ENCODE results near the gene GPC3. TPM values are rescaled to one million over a fixed set of nuclear protein-coding genes. Genes with fewer than 3 reads are reported as not detected.

The GPC3 gene
- total RNA-seq, 2 donors from 2014 or later: 0.66 to 1.4 TPM

DNA sequence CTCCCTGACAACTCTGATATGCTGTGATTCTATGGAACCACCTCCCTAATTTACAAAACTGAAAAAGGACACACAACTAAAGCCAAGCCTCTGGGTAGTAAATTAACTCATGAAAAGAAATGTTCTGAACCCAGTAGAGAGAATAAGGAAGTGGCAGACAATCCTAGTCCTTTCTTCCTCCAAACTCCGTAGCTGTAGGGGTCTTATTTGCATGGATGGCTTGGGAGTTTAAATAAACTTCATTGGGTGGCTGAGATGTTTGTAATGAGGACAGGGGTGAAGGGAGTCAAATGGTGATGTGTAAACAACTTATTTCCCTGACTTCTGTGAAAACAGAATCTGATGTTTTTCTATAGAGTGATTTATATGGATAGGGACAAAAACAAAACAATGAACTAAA is 59.3 kb downstream of the GPC3 start:
- Mint-ChIP-seq H3K27ac (no peak overlapping the region), H3K36me3 (peaks cover 0 to 7% of the 10 kb centered on the region in 2 donors), H3K9me3 (peaks cover 0 to 12% of the 10 kb centered on the region in 2 donors)
- no peak for ATAC-seq
- no peak for DNase-seq (ENCODE audit: low spot score in 2 of 2)

DNA sequence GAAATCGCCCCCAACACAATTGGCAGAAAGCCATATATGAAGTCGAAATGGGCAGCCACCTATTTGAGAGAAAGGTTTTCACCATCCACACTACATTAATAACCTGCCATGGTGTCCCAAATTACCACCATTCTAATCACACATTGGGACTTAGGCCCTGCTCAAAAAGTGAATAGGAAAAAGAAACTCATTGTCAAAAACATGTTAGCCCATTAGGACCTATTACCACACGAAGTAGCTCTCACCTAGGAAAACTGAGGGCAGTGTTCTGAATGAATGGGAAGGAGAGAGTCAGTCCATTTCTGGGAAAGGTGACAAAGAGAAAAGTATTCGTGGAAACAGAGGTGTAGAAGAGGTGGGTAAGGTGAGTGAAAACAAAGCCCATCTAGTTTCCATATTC is 60.8 kb downstream of the GPC3 start:
- no peak for DNase-seq (ENCODE audit: low spot score in 2 of 2)
- Mint-ChIP-seq H3K27ac (no peak overlapping the region), H3K9me3 (peaks cover 0 to 12% of the 10 kb centered on the region in 2 donors), H3K36me3 (peaks cover 0 to 7% of the 10 kb centered on the region in 2 donors)
- ATAC-seq: no peak

DNA sequence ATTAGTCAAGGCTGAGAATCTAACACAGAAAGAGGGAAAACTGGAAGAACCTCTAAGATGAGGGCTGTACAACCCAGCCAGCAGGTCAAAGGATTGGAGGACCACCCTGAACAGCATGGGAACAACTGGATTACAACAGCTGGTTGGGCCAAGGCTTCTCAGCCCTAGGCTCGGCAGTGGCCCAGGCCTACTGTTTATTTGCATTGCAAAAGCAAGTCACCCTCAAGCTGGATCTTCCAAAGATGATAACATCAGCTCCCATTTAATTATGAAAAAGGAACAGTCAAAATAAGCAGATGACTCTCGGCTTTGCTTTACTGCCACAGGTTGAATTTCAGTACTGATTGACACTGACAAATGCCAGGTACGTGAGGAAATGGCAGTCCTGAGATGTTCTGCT is 61.8 kb downstream of the GPC3 start:
- Mint-ChIP-seq H3K9me3 (peaks cover 0 to 12% of the 10 kb centered on the region in 2 donors), H3K36me3 (peaks cover 0 to 7% of the 10 kb centered on the region in 2 donors), H3K27ac (peak overlapping the region; percentile 60 to 86)
- DNase-seq (ENCODE audit: low spot score in 2 of 2): no peak
- no peak for ATAC-seq

DNA sequence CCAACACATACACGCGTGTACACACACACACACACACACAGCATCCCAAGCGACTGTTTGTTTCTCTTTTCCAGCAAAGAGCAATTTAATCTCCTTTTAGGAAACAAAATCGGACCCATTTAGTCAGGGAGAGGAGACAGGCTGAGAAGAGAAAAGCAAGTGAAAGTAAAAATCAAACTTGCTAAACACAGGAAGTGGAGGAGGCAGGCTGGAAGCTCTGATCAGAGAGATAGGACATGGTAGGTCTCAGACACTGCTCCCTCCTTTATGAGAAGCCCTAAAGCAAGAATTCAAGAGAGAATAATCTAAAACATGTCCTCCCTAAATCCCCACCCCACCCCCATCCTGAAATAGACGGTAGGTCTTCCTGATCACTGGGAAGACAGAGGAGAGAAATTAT is 62.3 kb downstream of the GPC3 start:
- peak overlapping the region; percentile 60 to 86 for H3K27ac Mint-ChIP-seq
- ATAC-seq: peak in 1 of 2 donors; percentile 65
- no peak for DNase-seq (ENCODE audit: low spot score in 2 of 2)
- H3K9me3 Mint-ChIP-seq: peaks cover 0 to 11% of the 10 kb centered on the region in 2 donors
- H3K36me3 Mint-ChIP-seq: peaks cover 0 to 7% of the 10 kb centered on the region in 2 donors

DNA sequence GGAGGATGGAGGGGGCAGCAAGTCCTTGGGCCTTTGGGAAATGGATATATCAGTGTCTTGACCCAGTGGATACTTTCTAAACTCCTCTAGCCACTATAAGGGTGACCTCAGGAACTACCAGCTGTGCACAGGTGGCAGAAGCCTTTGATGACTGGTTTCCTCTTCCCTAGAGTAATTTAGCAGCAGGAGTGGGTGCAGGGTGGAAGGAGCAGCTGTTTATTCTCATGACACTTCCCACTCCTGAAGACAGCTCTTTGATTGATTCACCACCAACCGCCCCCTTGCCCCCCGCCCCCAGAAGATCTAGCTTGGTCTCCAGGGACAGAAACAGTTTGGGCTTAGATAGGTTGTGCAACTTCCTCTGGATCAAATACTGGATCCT is 63.0 kb downstream of the GPC3 start:
- Mint-ChIP-seq H3K27ac (peak overlapping the region in 1 of 2 donors; percentile 86), H3K9me3 (peaks cover 0 to 9% of the 10 kb centered on the region in 2 donors), H3K36me3 (peaks cover 0 to 7% of the 10 kb centered on the region in 2 donors)
- DNase-seq (ENCODE audit: low spot score in 2 of 2) (no peak), ATAC-seq (peak in 1 of 2 donors; percentile 48)

DNA sequence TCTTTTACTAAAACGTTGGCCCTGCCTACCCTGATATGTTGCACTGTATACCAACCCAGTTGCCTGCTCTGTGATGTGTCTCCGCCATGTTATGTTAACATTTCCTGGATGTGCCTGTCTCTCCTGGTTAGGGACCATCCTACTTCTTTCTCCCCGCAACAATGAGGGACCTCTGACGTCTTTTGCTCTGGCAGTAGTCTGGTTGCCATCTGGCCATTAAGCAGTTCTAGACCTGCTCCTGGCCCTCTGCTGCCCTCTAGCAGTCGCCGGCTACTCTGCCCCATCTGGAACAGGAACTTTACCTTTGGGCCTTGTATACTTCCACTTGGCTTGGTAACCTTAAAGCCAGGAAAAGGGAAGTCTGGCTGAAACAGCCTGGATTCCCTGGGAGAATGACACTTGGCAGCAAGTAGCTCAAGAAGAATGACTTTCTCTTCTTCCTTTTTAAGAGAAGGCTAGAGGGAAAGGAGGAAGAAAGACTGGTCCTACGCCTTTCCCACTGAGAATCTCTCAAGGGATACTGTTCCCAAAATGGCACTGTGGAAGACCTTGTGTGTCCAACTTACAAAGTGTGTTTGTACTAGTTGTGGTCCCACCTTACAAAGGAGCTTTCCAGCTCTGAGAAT is 63.5 kb downstream of the GPC3 start:
- peak overlapping the region in 1 of 2 donors; percentile 86 for H3K27ac Mint-ChIP-seq
- ATAC-seq (peak in 1 of 2 donors; percentile 28), DNase-seq (ENCODE audit: low spot score in 2 of 2) (peak; percentile 19 to 51)
- H3K9me3 Mint-ChIP-seq: peaks cover 0 to 9% of the 10 kb centered on the region in 2 donors
- H3K36me3 Mint-ChIP-seq: peaks cover 0 to 7% of the 10 kb centered on the region in 2 donors

DNA sequence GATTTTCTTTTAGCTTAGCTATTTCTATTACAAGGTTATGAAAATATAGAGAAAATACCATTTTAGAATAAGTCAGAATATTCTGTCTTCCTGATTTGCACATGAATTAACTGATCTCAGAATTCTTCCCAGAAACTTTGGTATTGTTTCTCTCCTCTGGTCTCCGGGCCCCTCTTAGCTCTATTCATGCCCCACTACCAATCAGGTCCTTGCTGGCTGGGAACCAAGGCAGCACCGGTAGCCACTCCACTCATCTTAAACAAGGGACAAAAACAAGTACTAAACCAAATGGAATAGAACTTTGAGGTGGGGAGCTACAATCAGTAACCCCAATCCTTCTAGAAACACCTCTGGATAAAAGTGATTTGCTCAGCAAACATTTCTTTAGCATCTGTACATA is 64.3 kb downstream of the GPC3 start:
- ATAC-seq: no peak
- no peak for DNase-seq (ENCODE audit: low spot score in 2 of 2)
- H3K36me3 Mint-ChIP-seq: peaks cover 0 to 7% of the 10 kb centered on the region in 2 donors
- H3K9me3 Mint-ChIP-seq: peaks cover 0 to 9% of the 10 kb centered on the region in 2 donors
- H3K27ac Mint-ChIP-seq: no peak overlapping the region

DNA sequence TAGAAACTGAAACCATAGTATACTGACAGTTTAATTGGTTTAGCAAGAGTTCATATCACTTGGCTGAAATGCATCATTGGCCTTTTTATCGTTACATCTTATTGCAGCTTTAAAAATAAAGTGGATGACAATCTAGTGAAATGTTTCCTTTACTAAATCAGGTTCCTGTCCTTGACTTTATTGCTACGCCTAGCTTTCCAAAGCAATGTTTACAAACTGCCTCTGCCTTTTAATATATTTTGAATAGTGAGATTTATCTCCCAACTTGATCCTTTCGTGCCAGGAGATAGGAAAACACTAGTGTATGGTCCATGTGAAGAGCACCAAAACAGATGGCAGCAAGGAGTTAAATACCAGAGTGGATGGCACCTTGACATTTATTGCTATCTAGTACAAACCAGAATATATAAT is 67.0 kb downstream of the GPC3 start:
- no peak for ATAC-seq
- H3K36me3 Mint-ChIP-seq: peaks cover 0 to 7% of the 10 kb centered on the region in 2 donors
- no peak overlapping the region for H3K27ac Mint-ChIP-seq
- DNase-seq (ENCODE audit: low spot score in 2 of 2): no peak
- peaks cover 0 to 4% of the 10 kb centered on the region in 2 donors for H3K9me3 Mint-ChIP-seq

DNA sequence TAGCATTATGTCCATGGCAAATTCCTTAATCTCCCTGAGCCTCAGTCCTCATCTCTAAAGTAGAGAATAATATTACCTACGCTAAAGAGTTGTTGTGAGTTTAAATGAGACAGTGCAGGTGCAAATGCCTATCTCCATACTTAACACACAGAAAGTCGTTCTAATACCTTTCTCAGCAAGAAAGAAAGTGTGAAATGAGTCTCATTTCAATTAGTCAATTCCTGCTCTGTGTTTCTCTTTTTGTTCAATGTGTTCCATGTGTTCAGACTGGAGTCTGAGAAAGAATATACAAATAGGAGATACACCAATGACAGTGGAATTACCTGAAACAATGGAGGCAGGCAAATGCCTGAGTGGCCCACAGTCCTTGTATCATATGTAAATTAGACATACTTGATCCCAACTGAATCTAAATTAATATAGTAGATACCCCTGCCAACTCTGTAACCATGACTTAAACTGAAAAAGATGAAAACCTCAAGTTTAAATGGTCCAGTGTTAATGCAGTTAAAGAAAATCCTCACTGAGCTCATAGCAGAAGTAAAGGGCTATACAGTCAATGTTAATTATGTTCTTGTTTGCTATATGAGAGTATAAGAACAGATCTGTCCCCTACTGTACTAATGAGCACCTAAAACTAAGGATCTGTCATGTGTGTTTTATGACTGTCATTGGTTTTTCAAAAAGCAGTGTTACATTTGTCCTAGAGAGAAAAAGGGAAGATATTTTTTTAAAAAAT is 68.2 kb downstream of the GPC3 start:
- Mint-ChIP-seq H3K36me3 (no peaks in the 10 kb centered on the region), H3K9me3 (peaks cover 0 to 4% of the 10 kb centered on the region in 2 donors), H3K27ac (no peak overlapping the region)
- peak in 1 of 2 donors; percentile 91 for ATAC-seq
- DNase-seq (ENCODE audit: low spot score in 2 of 2): no peak

DNA sequence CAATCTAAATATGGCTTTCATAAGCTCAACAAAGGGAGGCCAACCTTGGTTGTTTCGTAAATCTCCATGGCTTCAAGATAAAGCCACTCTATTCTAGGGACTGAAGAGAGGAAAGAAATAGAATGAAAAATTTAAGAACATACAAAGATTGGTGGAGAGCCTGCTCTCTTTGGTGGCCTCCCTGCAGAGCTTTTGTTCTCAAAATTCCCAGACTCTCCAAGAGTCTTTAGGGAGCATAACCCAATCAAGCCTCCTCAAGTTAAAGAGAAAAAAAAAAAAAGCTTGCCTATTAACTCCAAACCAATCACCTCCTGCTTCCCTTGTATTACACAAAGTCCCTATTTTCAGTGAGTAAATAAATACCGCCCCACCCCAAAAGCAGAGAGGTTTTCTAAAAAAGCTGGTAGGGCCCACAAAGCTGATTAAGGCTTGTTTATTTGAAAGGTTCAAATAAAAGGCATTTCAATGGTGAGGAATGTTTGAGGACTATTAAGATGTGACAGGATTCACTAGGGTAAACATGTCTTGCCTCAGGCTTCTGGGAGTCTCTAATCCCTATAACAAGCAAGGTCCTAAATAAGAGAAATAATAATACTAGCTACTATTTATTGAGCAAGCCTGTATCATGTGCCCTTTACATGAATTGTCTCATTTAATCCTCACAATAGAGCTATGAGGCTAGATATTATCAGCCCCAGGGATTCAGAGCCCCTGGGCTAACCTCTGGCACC is 71.6 kb downstream of the GPC3 start:
- no peak overlapping the region for H3K27ac Mint-ChIP-seq
- H3K36me3 Mint-ChIP-seq: no peaks in the 10 kb centered on the region
- ATAC-seq (no peak), DNase-seq (ENCODE audit: low spot score in 2 of 2) (no peak)
- H3K9me3 Mint-ChIP-seq: no peaks in the 10 kb centered on the region

DNA sequence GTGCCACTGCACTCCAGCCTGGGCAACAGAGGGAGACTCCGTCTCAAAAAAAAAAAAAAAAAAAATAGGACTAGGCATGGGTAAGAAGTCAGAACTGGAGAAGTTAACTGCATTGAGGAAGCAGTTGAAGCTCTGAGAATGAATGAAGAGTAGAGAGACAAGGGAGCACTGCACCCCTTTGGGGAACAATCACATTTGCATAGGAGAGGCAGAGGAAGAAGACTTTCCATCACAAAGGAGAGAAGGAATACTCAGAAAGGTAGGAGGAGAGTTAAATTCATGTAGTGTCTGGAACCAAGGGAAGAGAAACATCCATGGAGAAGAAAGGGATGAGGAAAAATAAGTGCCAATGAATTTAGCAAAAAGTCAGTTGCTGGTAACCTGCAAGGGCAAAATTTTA is 72.4 kb downstream of the GPC3 start:
- DNase-seq (ENCODE audit: low spot score in 2 of 2) (no peak), ATAC-seq (no peak)
- Mint-ChIP-seq H3K27ac (no peak overlapping the region), H3K36me3 (no peaks in the 10 kb centered on the region), H3K9me3 (no peaks in the 10 kb centered on the region)

DNA sequence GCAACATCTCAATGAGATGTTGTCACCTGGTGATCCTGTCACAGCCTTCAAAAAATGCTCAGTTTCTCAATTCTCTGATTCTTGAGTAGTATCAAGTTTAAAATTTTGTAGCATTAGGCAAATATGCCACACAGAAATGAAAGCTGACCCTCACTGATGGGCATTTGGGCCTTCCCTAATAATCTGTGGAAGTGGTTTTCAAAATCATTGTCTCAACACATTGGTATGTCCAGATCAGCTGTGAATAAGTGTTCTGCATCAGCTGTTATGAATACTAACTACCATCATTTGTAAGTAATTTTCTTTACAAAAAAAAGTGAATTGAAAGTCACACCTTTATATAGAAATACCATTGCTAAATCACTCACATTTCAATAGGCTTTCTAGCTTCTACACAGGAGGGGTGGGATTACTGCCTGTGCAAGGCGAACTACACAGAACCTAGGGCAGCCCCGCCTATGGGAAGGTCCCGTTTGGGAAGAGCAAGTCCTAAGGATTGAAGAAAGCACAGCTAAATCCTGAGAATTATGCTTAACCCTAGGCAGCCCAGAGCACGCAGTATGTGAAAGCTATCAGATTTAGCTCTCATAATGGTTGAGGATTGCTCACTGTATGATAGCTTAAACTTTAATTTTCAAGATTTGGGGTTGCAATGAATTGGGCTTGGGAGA is 73.4 kb downstream of the GPC3 start:
- DNase-seq (ENCODE audit: low spot score in 2 of 2) (no peak), ATAC-seq (no peak)
- H3K36me3 Mint-ChIP-seq: no peaks in the 10 kb centered on the region
- H3K9me3 Mint-ChIP-seq: no peaks in the 10 kb centered on the region
- H3K27ac Mint-ChIP-seq: no peak overlapping the region

DNA sequence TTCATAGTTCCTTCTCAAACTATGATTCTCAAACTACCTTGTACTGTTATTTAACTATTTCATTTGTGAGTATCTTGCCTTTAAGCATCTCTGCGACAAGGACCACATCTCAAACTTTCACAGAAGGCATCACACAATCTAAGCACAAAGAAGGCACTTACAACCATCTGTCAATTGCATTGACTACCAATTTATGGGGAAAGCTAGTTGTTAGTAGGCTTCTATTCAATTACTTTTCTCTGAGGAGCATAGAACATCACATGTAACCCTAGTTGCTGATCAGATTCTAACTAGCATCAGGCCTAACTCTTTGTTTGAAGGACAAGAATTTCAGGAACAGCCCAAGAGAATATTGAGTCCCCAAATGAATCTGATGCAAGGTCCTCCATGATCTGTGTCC is 74.9 kb downstream of the GPC3 start:
- ATAC-seq (no peak), DNase-seq (ENCODE audit: low spot score in 2 of 2) (no peak)
- H3K27ac Mint-ChIP-seq: no peak overlapping the region
- no peaks in the 10 kb centered on the region for H3K36me3 Mint-ChIP-seq
- H3K9me3 Mint-ChIP-seq: no peaks in the 10 kb centered on the region

DNA sequence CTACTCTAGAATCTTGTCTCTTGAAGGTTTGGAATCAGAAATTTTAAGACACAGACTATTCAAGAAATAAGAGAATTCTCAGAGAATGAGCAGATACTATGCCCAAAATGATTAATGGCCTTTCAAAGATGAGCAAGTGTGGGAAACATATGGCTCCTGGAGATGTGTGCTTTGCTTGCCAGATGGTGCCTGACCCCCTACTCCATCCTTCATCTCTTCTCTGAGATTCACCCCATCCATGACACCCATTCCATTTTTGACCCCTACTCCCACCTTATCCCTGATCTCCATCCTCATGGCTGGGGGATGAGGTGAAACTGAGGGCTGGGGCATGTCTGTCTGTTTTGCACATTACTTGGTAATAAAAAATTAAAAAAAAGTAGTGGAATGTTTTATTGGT is 75.5 kb downstream of the GPC3 start:
- Mint-ChIP-seq H3K9me3 (no peaks in the 10 kb centered on the region), H3K27ac (no peak overlapping the region), H3K36me3 (no peaks in the 10 kb centered on the region)
- DNase-seq (ENCODE audit: low spot score in 2 of 2) (no peak), ATAC-seq (no peak)

DNA sequence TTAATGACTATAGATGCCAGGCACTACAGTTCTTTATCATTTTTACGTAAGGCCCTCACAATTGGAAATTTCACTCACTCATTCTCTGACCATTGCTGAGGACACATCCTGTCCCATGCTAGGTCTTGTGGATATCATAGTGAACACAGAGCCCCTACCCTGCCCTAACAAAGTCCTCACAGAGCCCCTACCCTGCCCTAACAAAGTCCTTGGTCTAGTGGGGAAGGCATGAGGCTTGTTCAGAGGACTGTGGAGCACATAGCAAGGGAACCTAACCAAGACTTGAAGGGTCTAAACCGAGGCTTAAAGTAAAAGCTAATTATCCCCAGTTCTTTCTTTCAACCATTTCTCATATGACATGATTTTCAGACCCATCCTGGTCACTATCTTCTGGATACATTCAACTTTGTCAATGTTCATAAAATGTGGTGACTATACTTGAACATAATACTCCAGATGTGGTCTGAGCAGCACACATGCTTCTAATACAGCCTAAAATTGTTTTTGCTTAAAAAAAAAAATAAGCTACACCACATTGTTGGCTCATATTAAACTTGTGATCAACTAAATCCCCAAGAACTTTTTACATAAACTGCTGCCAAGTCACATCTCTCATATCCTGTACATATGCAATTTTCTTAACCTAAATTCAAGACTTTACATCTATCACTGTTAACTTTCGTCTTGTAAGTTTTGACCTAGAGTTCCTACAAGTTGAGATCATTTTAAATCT is 77.0 kb downstream of the GPC3 start:
- ATAC-seq (no peak), DNase-seq (ENCODE audit: low spot score in 2 of 2) (no peak)
- Mint-ChIP-seq H3K9me3 (no peaks in the 10 kb centered on the region), H3K36me3 (no peaks in the 10 kb centered on the region), H3K27ac (no peak overlapping the region)

DNA sequence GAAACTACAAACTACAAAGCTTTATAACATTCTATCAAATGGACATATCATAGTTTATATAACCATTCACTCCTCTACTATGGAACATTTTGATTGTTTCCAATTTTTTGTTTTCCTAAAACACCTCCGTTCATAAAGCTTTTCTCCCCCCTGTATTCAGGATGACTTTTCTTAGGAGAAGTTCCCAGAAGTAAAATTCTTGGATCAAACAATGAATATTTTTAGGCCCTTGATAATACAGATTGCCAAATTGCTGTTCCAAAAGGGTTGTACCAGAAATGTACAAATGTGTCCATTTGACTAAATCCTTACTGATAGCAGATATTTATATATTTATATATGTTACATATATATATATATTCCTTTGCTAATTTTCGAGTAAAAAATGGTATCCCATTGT is 77.8 kb downstream of the GPC3 start:
- Mint-ChIP-seq H3K36me3 (no peaks in the 10 kb centered on the region), H3K9me3 (no peaks in the 10 kb centered on the region), H3K27ac (no peak overlapping the region)
- no peak for ATAC-seq
- no peak for DNase-seq (ENCODE audit: low spot score in 2 of 2)
